H1 (cell line): ENCODE results near the gene SLC39A11. TPM values are rescaled to one million over a fixed set of nuclear protein-coding genes. Genes with fewer than 3 reads are reported as not detected.

Experiments used
- ASH2L ChIP-seq: fragments of 200-600, 300-600 bp; sonication (generic); IDR thresholded peaks from one replicate; pipeline ENCODE4 v1.7.1; 2017; ENCODE audit warnings: low read length
- CBX8 ChIP-seq: fragments of 300-800, 300-1000 bp; sonication (generic); IDR thresholded peaks from 2 replicates; pipeline ENCODE4 v1.7.1; 2016; ENCODE audit warnings: low read depth, low read length, borderline replicate concordance
- HDAC6 ChIP-seq: IDR thresholded peaks from one replicate; pipeline ENCODE4 v1.7.1; 2012; ENCODE audit warnings: low read depth, mild to moderate bottlenecking, inconsistent platforms, low read length, moderate library complexity
- NANOG ChIP-seq: IDR thresholded peaks from 2 replicates; pipeline ENCODE4 v1.6.1; 2011; ENCODE audit warnings: low read length, low read depth, mild to moderate bottlenecking, inconsistent platforms; ENCODE audit not compliant: insufficient read depth, poor library complexity, severe bottlenecking
- RAD21 ChIP-seq, 2 experiments: IDR thresholded peaks in 1 of 2; conservative IDR thresholded peaks in 1 of 2; 2 replicates each; pipeline ENCODE4 v1.6.1; 2011; ENCODE audit warnings: low read depth in 2 of 2, low read length in 2 of 2, improper control_type of control experiment in 1 of 2, inconsistent platforms in 1 of 2, mild to moderate bottlenecking in 1 of 2, moderate library complexity in 1 of 2
- RNF2 ChIP-seq: fragments of 200-900, 300-1000 bp; sonication (generic); IDR thresholded peaks from 2 replicates; pipeline ENCODE4 v1.7.1; 2016; ENCODE audit warnings: borderline replicate concordance, low read depth, mild to moderate bottlenecking, antibody characterized with exemption, low read length; ENCODE audit not compliant: poor library complexity, severe bottlenecking; ENCODE audit errors: missing control alignments
- SIX5 ChIP-seq: IDR thresholded peaks from 2 replicates; pipeline ENCODE4 v1.6.1; 2011; ENCODE audit warnings: mild to moderate bottlenecking, low read depth, low read length
- polyA plus RNA-seq, 7 experiments: library from polyadenylated mRNA; depleted of rRNA in 3 of 7; stranded (reverse) in 5 of 7; unstranded in 2 of 7; fragments of >200 nt in 5 of 7; fragments of 200-250 nt in 2 of 7; gene quantifications; 1 replicate in 5 of 7; 2 replicates in 1 of 7; 4 replicates in 1 of 7; pipeline versions ENCODE4 v1.2.1 to v1.2.3, GENCODE V29; 2011 to 2013; ENCODE audit warnings: missing spikeins in 2 of 7, mixed read lengths in 2 of 7
- total RNA-seq: library from RNA; stranded (reverse); fragmentation: NEBNext Ultra II Directional; extraction: Animal tissue kit (Norgen Biotek cat#: 25700); gene quantifications from 2 replicates; pipeline ENCODE4 v1.2.1, GENCODE V29; 2021
- TF ChIP-seq, protein P1 (sequence below): fragments of 300-600 bp; sonication (generic); IDR thresholded peaks from 2 replicates; pipeline ENCODE4 v1.7.1; 2012; ENCODE audit warnings: low read length, moderate library complexity, mild to moderate bottlenecking, inconsistent platforms; ENCODE audit not compliant: insufficient replicate concordance
- TF ChIP-seq, protein P2 (sequence below): IDR thresholded peaks from 2 replicates; pipeline ENCODE4 v1.6.1; 2011; ENCODE audit warnings: low read length, improper control_type of control experiment

Gene SLC39A11
- total and polyA plus RNA-seq, 2 of the 8 experiments (the other 6 are each of a cell fraction or from before 2014, with no cell fraction given) = 12.2 to 19.6 TPM

DNA sequence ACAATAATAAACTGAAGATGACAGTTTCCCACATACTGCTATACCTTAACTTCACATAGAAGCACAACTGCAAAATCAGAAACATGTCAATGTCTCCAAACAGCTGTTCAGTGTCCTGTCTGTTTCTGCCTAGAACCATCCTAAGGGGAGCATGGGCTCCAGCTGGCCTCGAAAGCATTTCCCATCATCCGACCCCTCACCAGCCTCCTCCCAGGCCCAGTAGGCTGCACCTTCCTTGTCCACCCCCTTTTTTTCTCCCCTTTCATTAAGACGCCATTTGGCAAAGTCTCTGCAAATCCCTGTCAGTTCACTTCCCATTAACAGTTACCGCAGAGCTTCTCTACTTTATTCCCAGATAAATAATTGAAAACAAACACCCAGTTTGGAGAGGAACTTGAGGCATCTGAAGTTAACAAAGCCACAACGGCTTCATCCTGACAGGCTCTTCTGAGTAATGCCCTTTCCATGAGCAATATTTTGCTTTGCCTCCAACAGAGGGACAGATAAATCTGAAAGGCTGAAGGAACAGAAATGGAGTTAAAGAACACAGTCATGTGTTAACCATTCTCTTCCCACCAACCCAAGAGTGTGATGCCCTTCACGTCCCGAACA, 65.3 kb downstream of the SLC39A11 start (continued):
- TF ChIP-seq, protein P1, sequence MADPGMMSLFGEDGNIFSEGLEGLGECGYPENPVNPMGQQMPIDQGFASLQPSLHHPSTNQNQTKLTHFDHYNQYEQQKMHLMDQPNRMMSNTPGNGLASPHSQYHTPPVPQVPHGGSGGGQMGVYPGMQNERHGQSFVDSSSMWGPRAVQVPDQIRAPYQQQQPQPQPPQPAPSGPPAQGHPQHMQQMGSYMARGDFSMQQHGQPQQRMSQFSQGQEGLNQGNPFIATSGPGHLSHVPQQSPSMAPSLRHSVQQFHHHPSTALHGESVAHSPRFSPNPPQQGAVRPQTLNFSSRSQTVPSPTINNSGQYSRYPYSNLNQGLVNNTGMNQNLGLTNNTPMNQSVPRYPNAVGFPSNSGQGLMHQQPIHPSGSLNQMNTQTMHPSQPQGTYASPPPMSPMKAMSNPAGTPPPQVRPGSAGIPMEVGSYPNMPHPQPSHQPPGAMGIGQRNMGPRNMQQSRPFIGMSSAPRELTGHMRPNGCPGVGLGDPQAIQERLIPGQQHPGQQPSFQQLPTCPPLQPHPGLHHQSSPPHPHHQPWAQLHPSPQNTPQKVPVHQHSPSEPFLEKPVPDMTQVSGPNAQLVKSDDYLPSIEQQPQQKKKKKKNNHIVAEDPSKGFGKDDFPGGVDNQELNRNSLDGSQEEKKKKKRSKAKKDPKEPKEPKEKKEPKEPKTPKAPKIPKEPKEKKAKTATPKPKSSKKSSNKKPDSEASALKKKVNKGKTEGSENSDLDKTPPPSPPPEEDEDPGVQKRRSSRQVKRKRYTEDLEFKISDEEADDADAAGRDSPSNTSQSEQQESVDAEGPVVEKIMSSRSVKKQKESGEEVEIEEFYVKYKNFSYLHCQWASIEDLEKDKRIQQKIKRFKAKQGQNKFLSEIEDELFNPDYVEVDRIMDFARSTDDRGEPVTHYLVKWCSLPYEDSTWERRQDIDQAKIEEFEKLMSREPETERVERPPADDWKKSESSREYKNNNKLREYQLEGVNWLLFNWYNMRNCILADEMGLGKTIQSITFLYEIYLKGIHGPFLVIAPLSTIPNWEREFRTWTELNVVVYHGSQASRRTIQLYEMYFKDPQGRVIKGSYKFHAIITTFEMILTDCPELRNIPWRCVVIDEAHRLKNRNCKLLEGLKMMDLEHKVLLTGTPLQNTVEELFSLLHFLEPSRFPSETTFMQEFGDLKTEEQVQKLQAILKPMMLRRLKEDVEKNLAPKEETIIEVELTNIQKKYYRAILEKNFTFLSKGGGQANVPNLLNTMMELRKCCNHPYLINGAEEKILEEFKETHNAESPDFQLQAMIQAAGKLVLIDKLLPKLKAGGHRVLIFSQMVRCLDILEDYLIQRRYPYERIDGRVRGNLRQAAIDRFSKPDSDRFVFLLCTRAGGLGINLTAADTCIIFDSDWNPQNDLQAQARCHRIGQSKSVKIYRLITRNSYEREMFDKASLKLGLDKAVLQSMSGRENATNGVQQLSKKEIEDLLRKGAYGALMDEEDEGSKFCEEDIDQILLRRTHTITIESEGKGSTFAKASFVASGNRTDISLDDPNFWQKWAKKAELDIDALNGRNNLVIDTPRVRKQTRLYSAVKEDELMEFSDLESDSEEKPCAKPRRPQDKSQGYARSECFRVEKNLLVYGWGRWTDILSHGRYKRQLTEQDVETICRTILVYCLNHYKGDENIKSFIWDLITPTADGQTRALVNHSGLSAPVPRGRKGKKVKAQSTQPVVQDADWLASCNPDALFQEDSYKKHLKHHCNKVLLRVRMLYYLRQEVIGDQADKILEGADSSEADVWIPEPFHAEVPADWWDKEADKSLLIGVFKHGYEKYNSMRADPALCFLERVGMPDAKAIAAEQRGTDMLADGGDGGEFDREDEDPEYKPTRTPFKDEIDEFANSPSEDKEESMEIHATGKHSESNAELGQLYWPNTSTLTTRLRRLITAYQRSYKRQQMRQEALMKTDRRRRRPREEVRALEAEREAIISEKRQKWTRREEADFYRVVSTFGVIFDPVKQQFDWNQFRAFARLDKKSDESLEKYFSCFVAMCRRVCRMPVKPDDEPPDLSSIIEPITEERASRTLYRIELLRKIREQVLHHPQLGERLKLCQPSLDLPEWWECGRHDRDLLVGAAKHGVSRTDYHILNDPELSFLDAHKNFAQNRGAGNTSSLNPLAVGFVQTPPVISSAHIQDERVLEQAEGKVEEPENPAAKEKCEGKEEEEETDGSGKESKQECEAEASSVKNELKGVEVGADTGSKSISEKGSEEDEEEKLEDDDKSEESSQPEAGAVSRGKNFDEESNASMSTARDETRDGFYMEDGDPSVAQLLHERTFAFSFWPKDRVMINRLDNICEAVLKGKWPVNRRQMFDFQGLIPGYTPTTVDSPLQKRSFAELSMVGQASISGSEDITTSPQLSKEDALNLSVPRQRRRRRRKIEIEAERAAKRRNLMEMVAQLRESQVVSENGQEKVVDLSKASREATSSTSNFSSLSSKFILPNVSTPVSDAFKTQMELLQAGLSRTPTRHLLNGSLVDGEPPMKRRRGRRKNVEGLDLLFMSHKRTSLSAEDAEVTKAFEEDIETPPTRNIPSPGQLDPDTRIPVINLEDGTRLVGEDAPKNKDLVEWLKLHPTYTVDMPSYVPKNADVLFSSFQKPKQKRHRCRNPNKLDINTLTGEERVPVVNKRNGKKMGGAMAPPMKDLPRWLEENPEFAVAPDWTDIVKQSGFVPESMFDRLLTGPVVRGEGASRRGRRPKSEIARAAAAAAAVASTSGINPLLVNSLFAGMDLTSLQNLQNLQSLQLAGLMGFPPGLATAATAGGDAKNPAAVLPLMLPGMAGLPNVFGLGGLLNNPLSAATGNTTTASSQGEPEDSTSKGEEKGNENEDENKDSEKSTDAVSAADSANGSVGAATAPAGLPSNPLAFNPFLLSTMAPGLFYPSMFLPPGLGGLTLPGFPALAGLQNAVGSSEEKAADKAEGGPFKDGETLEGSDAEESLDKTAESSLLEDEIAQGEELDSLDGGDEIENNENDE = no peak
- TF ChIP-seq ASH2L (no peak), CBX8 (no peak), RAD21 (IDR thresholded peaks at IDR 0.05 in 1 of 2, conservative IDR thresholded peaks at IDR 0.05 in 1 of 2; ENCODE audit: low read depth in 2 of 2, low read length in 2 of 2) (no peak), SIX5 (no peak), NANOG (no peak), RNF2 (no peak), HDAC6 (no peak)
- TF ChIP-seq, protein P2, sequence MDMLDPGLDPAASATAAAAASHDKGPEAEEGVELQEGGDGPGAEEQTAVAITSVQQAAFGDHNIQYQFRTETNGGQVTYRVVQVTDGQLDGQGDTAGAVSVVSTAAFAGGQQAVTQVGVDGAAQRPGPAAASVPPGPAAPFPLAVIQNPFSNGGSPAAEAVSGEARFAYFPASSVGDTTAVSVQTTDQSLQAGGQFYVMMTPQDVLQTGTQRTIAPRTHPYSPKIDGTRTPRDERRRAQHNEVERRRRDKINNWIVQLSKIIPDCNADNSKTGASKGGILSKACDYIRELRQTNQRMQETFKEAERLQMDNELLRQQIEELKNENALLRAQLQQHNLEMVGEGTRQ = no peak
